Hepatocyte (in vitro differentiated cells): ENCODE results near the gene TMF1.

Source experiments
- EZH2 ChIP-seq: fragments of 200-600 bp; sonication (generic); IDR thresholded peaks from 2 replicates; pipeline ENCODE4 v1.6.1; 2016; ENCODE audit warnings: antibody characterized with exemption, mild to moderate bottlenecking, borderline replicate concordance
- EZH2phosphoT487 ChIP-seq: fragments of 200-600 bp; sonication (generic); IDR thresholded peaks from one replicate; pipeline ENCODE4 v1.6.1; 2018; ENCODE audit warnings: antibody characterized with exemption, mild to moderate bottlenecking, low read depth, moderate library complexity; ENCODE audit not compliant: unreplicated experiment, severe bottlenecking
- TF ChIP-seq, protein P1 (sequence below): fragments of 200-600 bp; sonication (generic); IDR thresholded peaks from 2 replicates; pipeline ENCODE4 v1.5.1; 2016; ENCODE audit warnings: antibody characterized with exemption, mild to moderate bottlenecking; ENCODE audit not compliant: poor library complexity

DNA sequence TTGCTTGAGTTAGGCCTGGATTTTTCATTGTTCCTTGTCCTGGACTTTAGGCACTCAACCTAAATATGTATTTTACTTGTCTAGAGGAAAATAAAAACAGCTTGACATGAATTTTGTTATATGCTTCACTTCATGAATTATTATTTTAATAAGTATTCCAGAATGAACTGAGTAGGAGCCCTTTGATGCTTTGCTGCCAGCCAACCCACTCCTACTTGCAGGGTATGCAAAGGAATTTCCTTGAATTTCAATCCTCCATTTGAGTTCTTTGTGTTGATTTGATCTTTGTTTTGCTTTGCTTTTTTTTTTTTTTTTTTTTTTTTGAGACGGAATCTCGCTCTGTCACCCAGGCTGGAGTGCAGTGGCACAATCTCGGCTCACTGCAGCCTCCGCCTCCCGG is 44.2 kb upstream of the TMF1 start:
- TF ChIP-seq, protein P1, sequence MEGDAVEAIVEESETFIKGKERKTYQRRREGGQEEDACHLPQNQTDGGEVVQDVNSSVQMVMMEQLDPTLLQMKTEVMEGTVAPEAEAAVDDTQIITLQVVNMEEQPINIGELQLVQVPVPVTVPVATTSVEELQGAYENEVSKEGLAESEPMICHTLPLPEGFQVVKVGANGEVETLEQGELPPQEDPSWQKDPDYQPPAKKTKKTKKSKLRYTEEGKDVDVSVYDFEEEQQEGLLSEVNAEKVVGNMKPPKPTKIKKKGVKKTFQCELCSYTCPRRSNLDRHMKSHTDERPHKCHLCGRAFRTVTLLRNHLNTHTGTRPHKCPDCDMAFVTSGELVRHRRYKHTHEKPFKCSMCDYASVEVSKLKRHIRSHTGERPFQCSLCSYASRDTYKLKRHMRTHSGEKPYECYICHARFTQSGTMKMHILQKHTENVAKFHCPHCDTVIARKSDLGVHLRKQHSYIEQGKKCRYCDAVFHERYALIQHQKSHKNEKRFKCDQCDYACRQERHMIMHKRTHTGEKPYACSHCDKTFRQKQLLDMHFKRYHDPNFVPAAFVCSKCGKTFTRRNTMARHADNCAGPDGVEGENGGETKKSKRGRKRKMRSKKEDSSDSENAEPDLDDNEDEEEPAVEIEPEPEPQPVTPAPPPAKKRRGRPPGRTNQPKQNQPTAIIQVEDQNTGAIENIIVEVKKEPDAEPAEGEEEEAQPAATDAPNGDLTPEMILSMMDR = no peak
- TF ChIP-seq EZH2 (no peak), EZH2phosphoT487 (no peak)
